Mucosa of rectum (tissue), 2 donors: ENCODE data around the gene ARHGAP31.

ENCODE experiments used
- H3K27ac ChIP-seq, 2 donors: one replicate each; pipeline ENCODE4 v1.7.0; 2013; ENCODE audit warnings: inconsistent platforms in 2 of 2, low read depth in 2 of 2, low read length in 2 of 2
- H3K27me3 ChIP-seq, 2 donors: one replicate each; pipeline ENCODE4 v1.7.0; 2013; ENCODE audit warnings: low read length in 2 of 2; ENCODE audit not compliant: control insufficient read depth in 2 of 2, insufficient read depth in 2 of 2
- H3K36me3 ChIP-seq, 2 donors: one replicate each; pipeline ENCODE4 v1.7.0; 2013; ENCODE audit warnings: low read length in 2 of 2; ENCODE audit not compliant: control insufficient read depth in 2 of 2, insufficient read depth in 2 of 2
- H3K4me1 ChIP-seq, 2 donors: one replicate each; pipeline ENCODE4 v1.7.0; 2013; ENCODE audit warnings: low read length in 2 of 2, mild to moderate bottlenecking in 1 of 2; ENCODE audit not compliant: control insufficient read depth in 2 of 2, insufficient read depth in 2 of 2
- H3K4me3 ChIP-seq, 2 donors: one replicate each; pipeline ENCODE4 v1.7.0; 2013; ENCODE audit warnings: low read length in 2 of 2
- H3K9ac ChIP-seq, 2 donors: one replicate each; pipeline ENCODE4 v1.7.0; 2013; ENCODE audit warnings: low read length in 2 of 2, low read depth in 1 of 2, mild to moderate bottlenecking in 1 of 2
- H3K9me3 ChIP-seq, 2 donors: one replicate each; pipeline ENCODE4 v1.7.0; 2013; ENCODE audit warnings: low read length in 2 of 2; ENCODE audit not compliant: control insufficient read depth in 2 of 2
- donor health status: healthy.
- donor health status: Normal muscosa, but diverticular disease.

ARHGAP31 gene

GRCh38 chr3:119457246-119457645, 163.1 kb downstream of the ARHGAP31 start:
- H3K9me3 ChIP-seq: no peaks in the 10 kb centered on the region
- no peak overlapping the region for H3K27ac ChIP-seq
- peaks cover 46 to 64% of the 10 kb centered on the region in 2 donors for H3K36me3 ChIP-seq
- no peak overlapping the region for H3K9ac ChIP-seq
- no peaks in the 10 kb centered on the region for H3K27me3 ChIP-seq
- no peak overlapping the region for H3K4me3 ChIP-seq
- H3K4me1 ChIP-seq: peaks cover 5 to 8% of the 10 kb centered on the region in 2 donors

GRCh38 chr3:119463171-119464169, 169.3 kb downstream of the ARHGAP31 start, which contains the start of gene TMEM39A:
Gene TMEM39A (minus strand): TSS chr3:119463615. CDS start chr3:119462074, 1,541 bp downstream.
- Histone ChIP-seq H3K27ac (peak within 1 kb of the TSS; percentile 84 to 88), H3K9me3 (no peaks in the 10 kb centered on the region), H3K9ac (peak within 1 kb of the TSS; percentile 97 to 99), H3K4me3 (peak within 1 kb of the TSS; percentile 95 to 99), H3K4me1 (peaks cover 18 to 21% of the 10 kb centered on the region in 2 donors), H3K27me3 (no peaks in the 10 kb centered on the region), H3K36me3 (peaks cover 10 to 21% of the 10 kb centered on the region in 2 donors)

- Histone ChIP-seq H3K4me3 (peak overlapping the region in 1 of 2 donors; percentile 95), H3K9me3 (no peaks in the 10 kb centered on the region), H3K27me3 (no peaks in the 10 kb centered on the region), H3K27ac (peak overlapping the region in 1 of 2 donors; percentile 72), H3K36me3 (peaks cover 0 to 13% of the 10 kb centered on the region in 2 donors), H3K9ac (no peak overlapping the region), H3K4me1 (peaks cover 20 to 25% of the 10 kb centered on the region in 2 donors)
Observed at GRCh38 chr3:119468041-119468440, 173.9 kb downstream of the ARHGAP31 start.

GRCh38 chr3:119469418-119470189, 175.4 kb downstream of the ARHGAP31 start:
- Histone ChIP-seq H3K4me3 (peak overlapping the region; percentile 81 to 95), H3K27me3 (no peaks in the 10 kb centered on the region), H3K27ac (peak overlapping the region in 1 of 2 donors; percentile 72), H3K4me1 (peaks cover 15 to 21% of the 10 kb centered on the region in 2 donors), H3K9ac (peak overlapping the region; percentile 69 to 79), H3K36me3 (peaks cover 0 to 17% of the 10 kb centered on the region in 2 donors), H3K9me3 (no peaks in the 10 kb centered on the region)
